H9 (cell line): ENCODE results near the gene FCN2. TPM values are rescaled to one million over a fixed set of nuclear protein-coding genes. Genes with fewer than 3 reads are reported as not detected.

Source experiments
- DNase-seq: peaks from one replicate; pipeline ENCODE4 v3.0.0-alpha.2; 2017
- H2AFZ ChIP-seq: one replicate; pipeline ENCODE4 v1.6.1; 2013; ENCODE audit warnings: mild to moderate bottlenecking, low read length, control low read depth, moderate library complexity
- H2AK5ac ChIP-seq: 2 replicates; pipeline ENCODE4 v1.6.1; 2013; ENCODE audit warnings: low read length, control low read depth, mixed read lengths; ENCODE audit not compliant: insufficient read length
- H2BK120ac ChIP-seq: one replicate; pipeline ENCODE4 v1.6.1; 2013; ENCODE audit warnings: low read depth, mild to moderate bottlenecking, low read length, control low read depth, inconsistent platforms; ENCODE audit not compliant: poor library complexity, severe bottlenecking
- H2BK12ac ChIP-seq: 2 replicates; pipeline ENCODE4 v1.6.1; 2013; ENCODE audit warnings: low read length, control low read depth, mixed read lengths, low read depth; ENCODE audit not compliant: insufficient read length
- H2BK15ac ChIP-seq: 2 replicates; pipeline ENCODE4 v1.6.1; 2013; ENCODE audit warnings: low read depth, low read length, control low read depth
- H2BK20ac ChIP-seq: one replicate; pipeline ENCODE4 v1.6.1; 2013; ENCODE audit warnings: low read depth, mild to moderate bottlenecking, low read length, control low read depth, inconsistent platforms; ENCODE audit not compliant: poor library complexity, severe bottlenecking
- H2BK5ac ChIP-seq: 2 replicates; pipeline ENCODE4 v1.6.1; 2013; ENCODE audit warnings: low read length, control low read depth, mixed read lengths; ENCODE audit not compliant: insufficient read length
- H3K14ac ChIP-seq: 2 replicates; pipeline ENCODE4 v1.6.1; 2013; ENCODE audit warnings: low read length, control low read depth; ENCODE audit not compliant: insufficient read depth
- H3K18ac ChIP-seq: 2 replicates; pipeline ENCODE4 v1.6.1; 2013; ENCODE audit warnings: low read depth, mild to moderate bottlenecking, mixed read lengths, low read length, control low read depth; ENCODE audit not compliant: insufficient read length
- H3K23ac ChIP-seq: 2 replicates; pipeline ENCODE4 v1.6.1; 2013; ENCODE audit warnings: low read length, control low read depth, mixed read lengths, low read depth; ENCODE audit not compliant: insufficient read length
- H3K23me2 ChIP-seq: 2 replicates; pipeline ENCODE4 v1.6.1; 2013; ENCODE audit warnings: low read depth, mild to moderate bottlenecking, mixed read lengths, low read length, control low read depth; ENCODE audit not compliant: insufficient read length, poor library complexity, severe bottlenecking
- H3K27ac ChIP-seq: 2 replicates; pipeline ENCODE4 v1.5.1; 2013; ENCODE audit warnings: low read length, control low read depth, mixed read lengths, low read depth; ENCODE audit not compliant: insufficient read length
- H3K27me3 ChIP-seq: 2 replicates; pipeline ENCODE4 v1.6.1; 2013; ENCODE audit warnings: low read length, control low read depth, inconsistent platforms; ENCODE audit not compliant: insufficient read depth
- H3K4ac ChIP-seq: 2 replicates; pipeline ENCODE4 v1.6.1; 2013; ENCODE audit warnings: low read depth, mild to moderate bottlenecking, control low read depth, inconsistent platforms, low read length, moderate library complexity
- H3K4me1 ChIP-seq: 2 replicates; pipeline ENCODE4 v1.6.1; 2013; ENCODE audit warnings: low read length, control low read depth, inconsistent platforms; ENCODE audit not compliant: insufficient read depth
- H3K4me2 ChIP-seq: 2 replicates; pipeline ENCODE4 v1.6.1; 2013; ENCODE audit warnings: low read length, control low read depth, mixed read lengths; ENCODE audit not compliant: insufficient read length, insufficient read depth
- H3K56ac ChIP-seq: 2 replicates; pipeline ENCODE4 v1.6.1; 2013; ENCODE audit warnings: low read depth, mild to moderate bottlenecking, mixed read lengths, low read length, control low read depth; ENCODE audit not compliant: insufficient read length
- H3K79me1 ChIP-seq: 2 replicates; pipeline ENCODE4 v1.6.1; 2013; ENCODE audit warnings: low read depth, mild to moderate bottlenecking, moderate library complexity, low read length, control low read depth, inconsistent platforms; ENCODE audit not compliant: insufficient read depth, poor library complexity, severe bottlenecking
- H3K79me2 ChIP-seq: 2 replicates; pipeline ENCODE4 v1.6.1; 2013; ENCODE audit warnings: low read length, control low read depth, inconsistent platforms; ENCODE audit not compliant: insufficient read depth
- H3K9ac ChIP-seq: 2 replicates; pipeline ENCODE4 v1.6.1; 2013; ENCODE audit warnings: low read length, control low read depth, mixed read lengths; ENCODE audit not compliant: insufficient read length; ENCODE audit errors: extremely low read depth
- H3K9me3 ChIP-seq: one replicate; pipeline ENCODE4 v1.6.1; 2013; ENCODE audit warnings: low read depth, low read length, inconsistent platforms; ENCODE audit not compliant: control insufficient read depth
- H3T11ph ChIP-seq: one replicate; pipeline ENCODE4 v1.6.1; 2013; ENCODE audit warnings: mild to moderate bottlenecking, low read length, control low read depth, inconsistent platforms
- H4K20me1 ChIP-seq: one replicate; pipeline ENCODE4 v1.6.1; 2013; ENCODE audit not compliant: control insufficient read depth, insufficient read length, insufficient read depth
- H4K5ac ChIP-seq: 2 replicates; pipeline ENCODE4 v1.6.1; 2013; ENCODE audit warnings: low read depth, mild to moderate bottlenecking, mixed read lengths, low read length, control low read depth; ENCODE audit not compliant: insufficient read length
- H4K8ac ChIP-seq: replicated peaks from 2 replicates; pipeline ENCODE4 v1.6.1; 2013; ENCODE audit warnings: low read length, control low read depth, mixed read lengths, low read depth; ENCODE audit not compliant: insufficient read length
- H4K91ac ChIP-seq: 2 replicates; pipeline ENCODE4 v1.6.1; 2013; ENCODE audit warnings: low read depth, mild to moderate bottlenecking, moderate library complexity, mixed read lengths, low read length, control low read depth; ENCODE audit not compliant: insufficient read length
- H3K27ac Mint-ChIP-seq, 3 experiments: 2 replicates in 2 of 3; 3 replicates in 1 of 3; pipeline ENCODE4 v1.8.0; 2020 to 2021; ENCODE audit warnings: mixed read lengths in 3 of 3, mild to moderate bottlenecking in 1 of 3, moderate library complexity in 1 of 3
- H3K27me3 Mint-ChIP-seq: 2 replicates; pipeline ENCODE4 v1.8.0; 2021; ENCODE audit warnings: low read depth, mild to moderate bottlenecking, moderate library complexity, mixed read lengths
- H3K36me3 Mint-ChIP-seq, 3 experiments: 2 replicates in 2 of 3; 3 replicates in 1 of 3; pipeline ENCODE4 v1.8.0; 2020 to 2021; ENCODE audit warnings: low read depth in 3 of 3, mixed read lengths in 3 of 3; ENCODE audit not compliant: insufficient read depth in 1 of 3
- H3K4me1 Mint-ChIP-seq, 2 experiments: 2 replicates each; pipeline ENCODE4 v1.8.0; 2020; ENCODE audit warnings: mixed read lengths in 2 of 2
- H3K4me3 Mint-ChIP-seq, 2 experiments: 2 replicates in 1 of 2; 3 replicates in 1 of 2; pipeline ENCODE4 v1.8.0; 2020 to 2021; ENCODE audit warnings: mild to moderate bottlenecking in 2 of 2, mixed read lengths in 2 of 2, moderate library complexity in 1 of 2
- H3K9me3 Mint-ChIP-seq, 2 experiments: 2 replicates in 1 of 2; 3 replicates in 1 of 2; pipeline ENCODE4 v1.8.0; 2020; ENCODE audit warnings: mild to moderate bottlenecking in 2 of 2, mixed read lengths in 2 of 2, moderate library complexity in 1 of 2
- WGBS: extraction: QIAGEN DNeasy Blood & Tissue Kit; methylation state at CpG from one replicate; pipeline ENCODE4 v1.1.7; 2013; ENCODE audit warnings: missing lambda C conversion rate, low lambda C conversion rate, mixed read lengths; ENCODE audit not compliant: insufficient read length; ENCODE audit errors: extremely low coverage; 5-methylcytosine and 5-hydroxymethylcytosine counted together
- total RNA-seq: library from RNA; stranded (reverse); gene quantifications from 2 replicates; pipeline ENCODE4 v1.2.1, GENCODE V29; 2021
- TF ChIP-seq, protein P1 (sequence below): fragments of 200-600 bp; sonication (generic); conservative IDR thresholded peaks from 3 replicates; pipeline ENCODE4 v1.8.0; 2021; ENCODE audit warnings: antibody characterized with exemption, mild to moderate bottlenecking

Gene FCN2
- total RNA-seq, 1 experiment from 2014 or later: not detected

DNA sequence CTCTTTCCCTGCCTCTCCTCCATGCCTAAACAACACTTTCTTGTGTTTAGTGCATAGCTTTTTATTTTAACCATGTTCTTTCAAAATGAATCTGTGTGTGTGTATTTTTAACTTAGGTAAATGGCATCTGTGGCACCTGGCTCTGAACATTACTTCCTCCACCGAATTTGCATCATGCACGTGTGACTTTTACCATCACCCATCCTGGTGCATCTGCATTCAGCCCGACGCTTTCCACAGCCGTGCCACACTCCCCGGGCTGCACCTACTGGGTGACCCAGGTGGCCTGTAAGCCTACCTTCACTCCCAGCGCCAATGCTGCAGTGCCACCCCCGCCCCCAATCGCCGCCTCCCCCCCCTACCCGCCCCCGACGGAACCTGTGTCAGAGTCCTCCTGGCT, 49.8 kb downstream of the FCN2 start:
- Histone ChIP-seq H2BK12ac (no peak overlapping the region), H2BK15ac (no peak overlapping the region), H3K79me2 (no peaks in the 10 kb centered on the region), H3K23ac (no peak overlapping the region), H3K9me3 (no peaks in the 10 kb centered on the region), H2BK20ac (no peak overlapping the region), H3K4ac (no peak overlapping the region), H3K14ac (no peak overlapping the region), H3T11ph (no peak overlapping the region), H3K18ac (no peak overlapping the region), H3K27me3 (no peaks in the 10 kb centered on the region), H4K91ac (no peak overlapping the region), H3K4me1 (no peaks in the 10 kb centered on the region), H2BK5ac (no peak overlapping the region), H3K27ac (no peak overlapping the region), H2AK5ac (no peak overlapping the region), H4K8ac (no peak overlapping the region), H4K5ac (no peak overlapping the region), H3K56ac (no peak overlapping the region), H3K23me2 (no peaks in the 10 kb centered on the region), H2AFZ (no peak overlapping the region), H3K4me2 (no peak overlapping the region), H3K79me1 (no peaks in the 10 kb centered on the region), H4K20me1 (no peaks in the 10 kb centered on the region), H2BK120ac (no peak overlapping the region), H3K9ac (no peak overlapping the region)
- no CpG with 5 or more reads among the region's 13 CpGs for WGBS
- Mint-ChIP-seq H3K4me1 (peaks cover 13 to 24% of the 10 kb centered on the region in 2 experiments), H3K36me3 (no peaks in the 10 kb centered on the region; a peak in 1 of 7 replicates), H3K27ac (no peak overlapping the region), H3K27me3 (peaks cover 4% of the 10 kb centered on the region), H3K4me3 (peak overlapping the region in 1 of 2 experiments; percentile 59; a peak in 1 of 5 replicates), H3K9me3 (no peaks in the 10 kb centered on the region; a peak in 1 of 5 replicates)
- DNase-seq: no peak
- TF ChIP-seq, protein P1, sequence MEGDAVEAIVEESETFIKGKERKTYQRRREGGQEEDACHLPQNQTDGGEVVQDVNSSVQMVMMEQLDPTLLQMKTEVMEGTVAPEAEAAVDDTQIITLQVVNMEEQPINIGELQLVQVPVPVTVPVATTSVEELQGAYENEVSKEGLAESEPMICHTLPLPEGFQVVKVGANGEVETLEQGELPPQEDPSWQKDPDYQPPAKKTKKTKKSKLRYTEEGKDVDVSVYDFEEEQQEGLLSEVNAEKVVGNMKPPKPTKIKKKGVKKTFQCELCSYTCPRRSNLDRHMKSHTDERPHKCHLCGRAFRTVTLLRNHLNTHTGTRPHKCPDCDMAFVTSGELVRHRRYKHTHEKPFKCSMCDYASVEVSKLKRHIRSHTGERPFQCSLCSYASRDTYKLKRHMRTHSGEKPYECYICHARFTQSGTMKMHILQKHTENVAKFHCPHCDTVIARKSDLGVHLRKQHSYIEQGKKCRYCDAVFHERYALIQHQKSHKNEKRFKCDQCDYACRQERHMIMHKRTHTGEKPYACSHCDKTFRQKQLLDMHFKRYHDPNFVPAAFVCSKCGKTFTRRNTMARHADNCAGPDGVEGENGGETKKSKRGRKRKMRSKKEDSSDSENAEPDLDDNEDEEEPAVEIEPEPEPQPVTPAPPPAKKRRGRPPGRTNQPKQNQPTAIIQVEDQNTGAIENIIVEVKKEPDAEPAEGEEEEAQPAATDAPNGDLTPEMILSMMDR: no peak
